LNCAP (cell line): ENCODE results near the gene PTGS1.

Experiments
- TF ChIP-seq, protein P1 (sequence below): fragments of 450-650 bp; IDR thresholded peaks from 2 replicates; pipeline ENCODE4 v1.5.1; 2017; ENCODE audit warnings: mild to moderate bottlenecking

PTGS1 gene

DNA sequence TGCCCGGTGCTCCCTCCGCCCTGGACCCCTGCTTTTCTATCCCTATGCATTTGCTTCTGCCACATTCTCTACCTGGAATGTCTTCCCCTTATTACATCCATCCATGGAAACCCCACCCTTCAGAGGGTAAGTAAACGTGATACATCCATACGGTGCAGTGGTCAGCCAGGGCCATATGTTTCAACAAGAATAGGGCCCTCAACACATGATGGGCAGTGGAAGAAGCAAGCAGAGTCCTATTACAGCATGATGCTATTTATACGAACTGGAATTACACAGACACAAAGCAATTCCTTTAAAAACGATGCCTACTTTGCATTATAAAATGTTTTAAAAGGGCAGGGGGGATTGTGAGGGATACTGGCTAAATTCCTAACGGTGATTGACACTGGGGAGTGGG lies 38.2 kb upstream of the PTGS1 start:
- TF ChIP-seq, protein P1, sequence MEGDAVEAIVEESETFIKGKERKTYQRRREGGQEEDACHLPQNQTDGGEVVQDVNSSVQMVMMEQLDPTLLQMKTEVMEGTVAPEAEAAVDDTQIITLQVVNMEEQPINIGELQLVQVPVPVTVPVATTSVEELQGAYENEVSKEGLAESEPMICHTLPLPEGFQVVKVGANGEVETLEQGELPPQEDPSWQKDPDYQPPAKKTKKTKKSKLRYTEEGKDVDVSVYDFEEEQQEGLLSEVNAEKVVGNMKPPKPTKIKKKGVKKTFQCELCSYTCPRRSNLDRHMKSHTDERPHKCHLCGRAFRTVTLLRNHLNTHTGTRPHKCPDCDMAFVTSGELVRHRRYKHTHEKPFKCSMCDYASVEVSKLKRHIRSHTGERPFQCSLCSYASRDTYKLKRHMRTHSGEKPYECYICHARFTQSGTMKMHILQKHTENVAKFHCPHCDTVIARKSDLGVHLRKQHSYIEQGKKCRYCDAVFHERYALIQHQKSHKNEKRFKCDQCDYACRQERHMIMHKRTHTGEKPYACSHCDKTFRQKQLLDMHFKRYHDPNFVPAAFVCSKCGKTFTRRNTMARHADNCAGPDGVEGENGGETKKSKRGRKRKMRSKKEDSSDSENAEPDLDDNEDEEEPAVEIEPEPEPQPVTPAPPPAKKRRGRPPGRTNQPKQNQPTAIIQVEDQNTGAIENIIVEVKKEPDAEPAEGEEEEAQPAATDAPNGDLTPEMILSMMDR: no peak

DNA sequence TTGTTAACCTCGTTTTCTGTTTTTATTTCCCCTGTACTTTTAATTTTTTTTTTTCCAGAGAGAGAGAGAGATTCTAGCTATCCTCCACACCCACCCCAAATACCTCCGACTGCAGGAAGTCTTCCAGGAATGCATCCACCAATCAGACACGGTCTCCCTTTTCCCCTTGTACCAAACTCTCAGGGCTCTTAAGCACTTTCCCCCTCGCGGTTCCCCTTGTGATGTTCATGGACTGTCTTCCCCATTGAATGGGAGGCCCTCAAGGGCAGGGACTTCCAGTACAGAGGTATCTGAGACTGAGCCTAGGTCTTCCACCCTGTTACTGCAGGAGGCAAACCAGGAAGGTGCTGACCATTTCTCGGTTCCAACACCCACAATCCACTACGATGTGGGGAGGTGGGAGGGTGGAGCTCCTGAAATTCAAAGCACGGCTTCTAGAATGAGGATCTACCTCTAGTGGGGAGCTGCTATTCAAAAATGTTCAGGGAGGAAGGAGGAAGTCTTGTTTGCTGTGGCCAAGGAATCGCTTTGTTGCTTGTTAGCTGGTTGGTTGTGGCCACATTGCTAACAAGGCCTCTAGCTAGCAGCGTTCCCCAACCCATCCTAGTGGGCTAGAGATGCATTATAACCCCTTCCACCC lies 37.5 kb upstream of the PTGS1 start:
- TF ChIP-seq, protein P1: no peak

DNA sequence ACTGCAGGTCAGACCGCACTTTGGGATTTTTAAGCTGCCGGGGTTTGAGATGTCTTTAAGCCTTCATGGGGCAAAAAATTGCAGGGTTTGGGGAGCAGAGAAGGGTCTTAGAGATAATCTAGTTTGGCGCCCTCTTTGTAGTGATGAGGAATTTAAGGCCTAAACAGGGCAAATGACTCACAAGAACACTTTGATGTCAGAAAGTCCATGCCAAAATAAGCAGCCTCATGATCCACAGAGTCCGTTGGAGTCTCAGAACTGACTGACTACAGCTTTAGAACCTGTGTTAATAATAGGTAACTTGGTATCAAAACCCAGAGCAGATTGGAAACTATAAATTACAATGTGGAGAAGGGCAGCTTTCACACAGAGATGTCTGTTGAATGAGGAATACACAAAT lies 35.9 kb upstream of the PTGS1 start:
- TF ChIP-seq, protein P1: no peak

DNA sequence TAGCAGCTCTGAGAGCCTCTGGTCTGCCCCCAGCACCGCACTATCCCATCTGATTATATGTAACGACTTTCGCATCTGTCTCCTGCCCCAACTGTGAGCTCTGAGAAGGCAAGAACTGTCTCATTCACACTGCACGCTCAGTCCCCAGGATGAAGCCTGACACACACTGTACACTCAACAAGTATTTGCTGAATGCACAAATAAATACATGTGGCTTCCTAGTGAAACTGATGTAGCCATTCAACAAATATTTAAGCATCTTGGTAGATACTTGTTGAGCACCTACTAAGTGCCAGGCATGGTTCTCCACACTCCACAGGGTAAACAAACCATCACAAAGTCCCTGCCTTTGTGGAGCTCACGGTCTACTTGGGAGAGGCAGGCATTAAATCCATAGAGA lies 34.6 kb upstream of the PTGS1 start:
- TF ChIP-seq, protein P1: no peak

DNA sequence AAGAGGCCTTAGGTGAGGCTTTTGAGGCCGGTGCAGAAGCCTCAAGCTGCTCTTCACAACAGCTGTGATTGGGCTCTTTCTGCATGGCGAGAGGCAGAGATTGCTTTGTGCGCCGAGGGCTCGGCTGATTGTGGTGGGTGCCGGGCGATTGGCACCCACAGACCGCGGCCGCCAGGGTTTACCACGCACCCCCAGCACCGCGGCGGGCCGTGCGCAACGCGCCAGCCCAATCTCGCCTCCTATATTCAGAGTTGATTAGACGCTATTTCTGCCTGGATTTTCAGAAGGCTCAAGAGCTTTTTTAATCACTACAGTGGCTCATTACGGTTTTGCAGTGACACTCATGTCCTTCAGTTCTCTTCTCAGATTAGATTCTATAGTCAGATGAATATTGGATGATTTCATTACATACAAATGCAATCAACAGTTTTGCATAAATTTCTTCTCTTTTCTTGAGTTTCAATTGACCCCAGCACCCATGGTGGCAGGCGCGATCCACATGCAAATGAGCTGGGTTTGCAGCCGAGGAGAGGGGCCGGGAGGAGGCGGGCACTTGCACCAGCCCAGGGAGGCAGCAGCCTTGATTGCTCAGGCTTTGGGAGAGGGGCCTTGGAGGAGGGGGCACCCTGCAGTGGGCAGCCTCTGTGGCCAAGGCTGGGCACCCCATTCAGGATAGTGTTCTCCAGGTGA lies 33.8 kb upstream of the PTGS1 start:
- TF ChIP-seq, protein P1: no peak

DNA sequence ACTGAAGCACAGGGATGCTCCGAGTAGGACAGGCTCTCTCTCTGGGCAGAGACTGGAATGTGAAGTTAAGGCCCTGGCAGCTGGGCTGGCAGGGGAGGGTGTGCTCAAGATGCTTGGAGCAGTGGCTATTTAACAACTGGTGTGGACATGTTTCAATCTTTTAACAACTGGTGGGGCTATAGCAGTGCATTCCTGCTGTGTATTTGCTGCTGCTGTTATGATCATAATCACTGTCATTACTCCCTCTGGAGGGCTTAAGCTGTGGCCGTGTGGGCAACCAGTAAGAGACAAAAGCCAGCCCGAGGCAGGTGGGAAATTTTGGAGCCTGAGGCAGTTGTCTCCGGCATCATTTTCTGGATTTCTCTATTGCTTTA lies 33.3 kb upstream of the PTGS1 start:
- TF ChIP-seq, protein P1: no peak

DNA sequence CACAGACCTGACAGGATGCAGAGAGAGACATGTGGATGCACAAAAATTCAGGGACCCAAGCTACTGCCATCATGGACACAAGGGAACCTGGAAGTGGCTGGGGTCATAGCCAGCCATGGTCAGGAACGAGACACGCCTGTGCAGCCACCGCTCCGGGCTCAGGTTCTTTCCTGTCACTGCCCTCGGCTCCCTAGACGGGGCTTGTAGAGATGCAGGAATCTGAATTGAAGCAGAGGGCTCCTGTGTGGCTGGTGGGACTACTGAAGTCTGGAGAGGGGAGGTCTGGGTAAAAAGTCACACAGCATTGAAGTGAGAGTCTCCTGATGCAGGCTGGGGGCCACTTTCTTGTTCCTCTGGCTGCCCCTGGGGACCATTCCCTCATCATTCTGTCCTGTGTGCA lies 32.3 kb upstream of the PTGS1 start:
- TF ChIP-seq, protein P1: no peak
